Stomach smooth muscle (tissue), 2 donors: ENCODE measurements around the gene LRRC14B.
"Not testable (repeated sequence)": the region's sequence is repeated elsewhere in the genome, so short reads cannot be mapped to it uniquely, and the experiment has no call there.

ENCODE experiments used
- H3K27ac ChIP-seq: one replicate; pipeline ENCODE4 v1.7.0; 2013; ENCODE audit warnings: mild to moderate bottlenecking, low read length, inconsistent platforms
- H3K27me3 ChIP-seq, 2 donors: one replicate each; pipeline ENCODE4 v1.7.0; 2013; ENCODE audit warnings: low read length in 2 of 2; ENCODE audit not compliant: insufficient read depth in 2 of 2, control insufficient read depth in 1 of 2
- H3K36me3 ChIP-seq, 2 donors: one replicate each; pipeline ENCODE4 v1.7.0; 2013; ENCODE audit warnings: low read length in 2 of 2; ENCODE audit not compliant: control insufficient read depth in 2 of 2, insufficient read depth in 2 of 2
- H3K4me1 ChIP-seq: one replicate; pipeline ENCODE4 v1.7.0; 2013; ENCODE audit warnings: low read length; ENCODE audit not compliant: control insufficient read depth, insufficient read depth
- H3K4me3 ChIP-seq, 2 donors: one replicate each; pipeline ENCODE4 v1.7.0; 2013; ENCODE audit warnings: low read length in 2 of 2
- H3K9ac ChIP-seq, 2 donors: one replicate each; pipeline ENCODE4 v1.7.0; 2013; ENCODE audit warnings: low read length in 2 of 2, mild to moderate bottlenecking in 1 of 2
- H3K9me3 ChIP-seq, 2 donors: one replicate each; pipeline ENCODE4 v1.7.0; 2013; ENCODE audit warnings: low read length in 2 of 2; ENCODE audit not compliant: control insufficient read depth in 2 of 2
- donor health status: healthy.
- donor health status: Pancreatic carcinoma.

LRRC14B gene

GRCh38 chr5:228886-229285, 37.6 kb downstream of the LRRC14B start:
- peaks cover 50 to 57% of the 10 kb centered on the region in 2 donors for H3K36me3 ChIP-seq
- H3K9ac ChIP-seq = no peak overlapping the region
- H3K27me3 ChIP-seq = no peaks in the 10 kb centered on the region
- H3K4me3 ChIP-seq = no peak overlapping the region
- no peaks in the 10 kb centered on the region for H3K9me3 ChIP-seq
- no peak overlapping the region for H3K27ac ChIP-seq
- no peaks in the 10 kb centered on the region for H3K4me1 ChIP-seq

DNA sequence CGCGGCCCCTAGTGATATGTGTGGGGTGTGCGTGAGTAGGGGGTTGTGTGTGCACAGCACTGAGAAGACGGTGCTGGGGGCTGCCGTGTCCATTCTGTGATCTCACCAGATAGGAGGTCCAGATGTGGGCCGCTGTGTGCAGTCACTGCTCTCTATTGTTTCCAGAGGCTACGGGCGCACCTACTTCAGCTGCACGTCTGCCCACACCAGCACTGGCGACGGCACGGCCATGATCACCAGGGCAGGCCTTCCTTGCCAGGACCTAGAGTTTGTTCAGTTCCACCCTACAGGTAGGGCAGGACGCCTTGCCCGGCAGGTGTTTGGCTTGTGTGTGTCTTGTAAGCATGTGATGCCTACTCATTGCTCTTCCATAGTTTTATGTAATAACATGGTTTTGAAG, 39.4 kb downstream of the LRRC14B start:
- H3K9ac ChIP-seq = no peak overlapping the region
- peaks cover 45 to 53% of the 10 kb centered on the region in 2 donors for H3K36me3 ChIP-seq
- H3K4me1 ChIP-seq = no peaks in the 10 kb centered on the region
- no peak overlapping the region for H3K4me3 ChIP-seq
- H3K27ac ChIP-seq = no peak overlapping the region
- H3K27me3 ChIP-seq = no peaks in the 10 kb centered on the region
- H3K9me3 ChIP-seq = no peaks in the 10 kb centered on the region

- Histone ChIP-seq H3K36me3 (peaks cover 38 to 51% of the 10 kb centered on the region in 2 donors), H3K4me1 (no peaks in the 10 kb centered on the region), H3K9ac (no peak overlapping the region), H3K9me3 (no peaks in the 10 kb centered on the region), H3K27ac (no peak overlapping the region), H3K4me3 (no peak overlapping the region), H3K27me3 (no peaks in the 10 kb centered on the region)
Observed at GRCh38 chr5:231661-232060, 40.4 kb downstream of the LRRC14B start.

DNA sequence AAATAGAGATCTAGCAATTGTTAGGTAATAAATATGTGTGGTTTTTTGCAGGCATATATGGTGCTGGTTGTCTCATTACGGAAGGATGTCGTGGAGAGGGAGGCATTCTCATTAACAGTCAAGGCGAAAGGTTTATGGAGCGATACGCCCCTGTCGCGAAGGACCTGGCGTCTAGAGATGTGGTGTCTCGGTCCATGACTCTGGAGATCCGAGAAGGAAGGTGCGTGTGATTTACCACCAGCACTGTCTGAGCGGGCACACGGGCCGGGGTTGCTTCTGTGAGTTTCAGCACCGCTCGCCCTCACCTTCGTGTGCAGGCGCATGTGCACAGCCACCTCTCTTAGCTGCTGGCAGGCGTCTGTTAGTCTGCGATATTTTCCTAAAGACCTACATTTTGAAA, 42.1 kb downstream of the LRRC14B start:
- not testable (repeated sequence) for H3K4me1 ChIP-seq, H3K27ac ChIP-seq, H3K27me3 ChIP-seq, H3K4me3 ChIP-seq, H3K9ac ChIP-seq, H3K9me3 ChIP-seq
- H3K36me3 ChIP-seq = peaks cover 31 to 45% of the 10 kb centered on the region in 2 donors

DNA sequence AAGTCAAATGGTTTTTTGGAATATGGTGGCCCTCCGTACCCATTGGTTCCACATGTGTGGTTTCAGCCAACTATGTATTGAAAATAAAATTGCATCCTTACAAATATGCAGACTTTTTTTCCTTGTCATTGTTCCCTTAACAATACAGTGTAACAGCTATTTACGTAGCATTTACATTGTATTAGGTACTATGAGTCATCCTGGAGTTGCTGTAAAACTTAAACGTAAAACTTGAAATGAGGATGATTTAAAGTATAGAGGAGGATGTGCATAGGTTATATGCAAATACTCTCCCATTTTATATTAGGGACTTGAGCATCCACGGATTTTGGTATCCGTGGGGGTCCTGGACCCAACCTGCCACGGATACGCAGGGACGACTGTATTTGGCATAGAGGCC, 43.2 kb downstream of the LRRC14B start:
- Histone ChIP-seq H3K27ac (no peak overlapping the region), H3K4me1 (no peaks in the 10 kb centered on the region)

GRCh38 chr5:235527-235926, 44.2 kb downstream of the LRRC14B start:
- not testable (repeated sequence) for H3K9ac ChIP-seq, H3K27ac ChIP-seq, H3K4me1 ChIP-seq, H3K27me3 ChIP-seq, H3K9me3 ChIP-seq, H3K4me3 ChIP-seq
- peaks cover 29 to 35% of the 10 kb centered on the region in 2 donors for H3K36me3 ChIP-seq

More for the DNA sequence above, 43.2 kb downstream of the LRRC14B start:
- Histone ChIP-seq H3K27me3 (no peaks in the 10 kb centered on the region), H3K9ac (no peak overlapping the region), H3K36me3 (peaks cover 27 to 37% of the 10 kb centered on the region in 2 donors), H3K9me3 (no peaks in the 10 kb centered on the region), H3K4me3 (no peak overlapping the region)

- H3K4me1 ChIP-seq, H3K27ac ChIP-seq, H3K27me3 ChIP-seq, H3K9me3 ChIP-seq, H3K9ac ChIP-seq, H3K4me3 ChIP-seq: not testable (repeated sequence)
- H3K36me3 ChIP-seq = peaks cover 37 to 38% of the 10 kb centered on the region in 2 donors
Observed at GRCh38 chr5:237931-238330, 46.6 kb downstream of the LRRC14B start.

DNA sequence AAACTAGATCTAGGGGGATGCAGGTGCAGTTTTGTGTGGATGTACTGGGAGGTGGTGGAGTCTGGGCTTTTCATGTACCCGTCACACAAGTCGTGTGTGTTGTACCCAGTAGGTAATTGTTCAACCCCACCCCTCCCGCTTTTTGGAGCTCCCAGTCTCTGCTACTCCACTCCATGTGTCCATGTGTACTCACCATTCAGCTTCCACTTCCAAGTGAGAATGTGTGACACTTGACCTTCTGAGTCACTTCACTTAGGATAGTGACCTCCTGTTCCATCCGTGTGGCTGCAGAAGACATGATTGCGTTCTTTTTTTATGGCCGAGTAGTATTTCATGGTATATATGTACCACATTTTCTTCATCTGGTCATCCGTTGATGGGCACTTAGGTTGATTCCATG, 49.3 kb downstream of the LRRC14B start:
- not testable (repeated sequence) for H3K9me3 ChIP-seq, H3K4me3 ChIP-seq, H3K4me1 ChIP-seq, H3K27ac ChIP-seq, H3K27me3 ChIP-seq, H3K9ac ChIP-seq
- peaks cover 20 to 21% of the 10 kb centered on the region in 2 donors for H3K36me3 ChIP-seq

- H3K9me3 ChIP-seq, H3K4me1 ChIP-seq, H3K27ac ChIP-seq, H3K4me3 ChIP-seq, H3K27me3 ChIP-seq, H3K9ac ChIP-seq: not testable (repeated sequence)
- H3K36me3 ChIP-seq = peaks cover 18 to 21% of the 10 kb centered on the region in 2 donors
Observed at GRCh38 chr5:241045-241669, 49.9 kb downstream of the LRRC14B start.

DNA sequence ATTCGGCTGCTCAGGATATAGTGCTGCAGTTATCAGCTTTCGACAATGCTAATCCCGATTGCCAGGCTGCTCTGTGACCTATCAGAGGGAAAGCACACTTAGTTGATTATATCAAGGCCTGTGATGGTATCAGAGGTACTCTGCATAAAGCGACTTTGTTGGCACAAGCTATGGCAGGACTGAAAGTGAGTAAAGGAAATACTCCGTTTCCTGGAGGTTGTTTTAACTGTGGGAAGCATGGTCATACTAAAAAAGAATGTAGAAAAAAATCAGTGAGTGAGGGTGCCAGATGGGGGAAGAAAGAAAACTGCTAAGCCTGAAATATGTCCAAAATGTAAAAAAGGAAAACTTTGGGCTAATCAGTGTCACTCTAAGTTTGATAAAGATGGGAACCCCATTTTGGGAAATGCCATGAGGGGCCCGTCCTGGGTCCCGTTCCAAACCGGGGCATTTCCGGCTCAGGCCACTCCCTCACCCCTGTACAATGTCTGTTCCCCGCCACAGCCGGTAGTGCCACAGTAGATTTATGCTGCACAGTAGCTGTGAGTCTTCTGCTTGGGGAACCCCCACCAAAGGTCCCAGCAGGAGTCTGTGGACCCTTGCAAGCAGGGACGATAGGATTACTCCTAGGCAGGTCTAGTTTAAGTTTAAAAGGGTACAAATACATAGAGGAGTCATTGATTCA, 52.5 kb downstream of the LRRC14B start:
- H3K4me1 ChIP-seq, H3K4me3 ChIP-seq, H3K27me3 ChIP-seq, H3K9me3 ChIP-seq, H3K9ac ChIP-seq, H3K27ac ChIP-seq: not testable (repeated sequence)
- peaks cover 22 to 36% of the 10 kb centered on the region in 2 donors for H3K36me3 ChIP-seq

- H3K27me3 ChIP-seq, H3K4me3 ChIP-seq, H3K9ac ChIP-seq, H3K27ac ChIP-seq, H3K4me1 ChIP-seq, H3K9me3 ChIP-seq: not testable (repeated sequence)
- peaks cover 24 to 34% of the 10 kb centered on the region in 2 donors for H3K36me3 ChIP-seq
Observed at GRCh38 chr5:245717-246116, 54.4 kb downstream of the LRRC14B start.
